Measurements from ENCODE around the gene WWP2.

DNA sequence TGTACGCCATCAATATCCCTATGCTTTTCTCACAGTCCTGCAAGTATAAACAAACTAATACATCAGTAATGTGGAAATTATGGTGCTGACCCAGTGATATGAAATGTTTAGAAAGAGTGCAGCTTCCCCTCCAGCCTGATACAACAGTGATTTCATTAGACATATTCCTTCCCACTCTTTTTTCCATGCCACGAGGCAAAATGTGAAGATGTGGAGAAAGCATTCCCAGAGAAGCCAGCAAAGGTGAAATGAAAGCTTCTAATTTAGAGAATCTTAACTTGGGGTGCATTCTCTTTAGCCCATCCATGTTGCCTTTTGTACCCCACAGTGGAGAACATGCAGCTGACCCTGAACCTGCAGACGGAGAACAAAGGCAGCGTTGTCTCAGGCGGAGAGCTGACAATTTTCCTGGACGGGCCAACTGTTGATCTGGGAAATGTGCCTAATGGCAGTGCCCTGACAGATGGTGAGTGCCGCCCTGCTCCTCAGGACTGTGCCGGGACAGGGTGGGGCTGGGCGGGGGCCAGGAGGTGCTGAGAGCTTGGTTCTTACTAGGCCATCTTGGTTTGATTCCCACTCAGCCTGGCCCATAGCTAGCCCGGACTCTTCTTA, 77.8 kb downstream of the WWP2 start:
- TF ChIP-seq EZH2 (IDR thresholded peaks at IDR 0.05) (no peak), POLR2AphosphoS5 (IDR thresholded peaks at IDR 0.05; ENCODE audit: borderline replicate concordance, low read depth, low read length) (no peak), FOXP2 (optimal IDR thresholded peaks at IDR 0.05; ENCODE audit: control extremely low read depth, extremely low read length, insufficient read depth) (no peak)

Data from SK-N-MC (cell line).